GM23338 (cell line): ENCODE measurements around the gene MAP3K9. TPM values are rescaled to one million over a fixed set of nuclear protein-coding genes. Genes with fewer than 3 reads are reported as not detected.

ENCODE experiments used
- ATAC-seq: fragments of 200-7000 bp; cut with Tn5 transposase; 3 replicates; pipeline ENCODE4 v1.9.1; 2020
- DNase-seq: peaks from one replicate; pipeline ENCODE4 v3.0.0-alpha.2; 2015; ENCODE audit warnings: low spot score
- H2AFZ ChIP-seq: fragments of 200-600 bp; sonication (generic); 2 replicates; pipeline ENCODE4 v1.8.0; 2016; ENCODE audit warnings: antibody characterized with exemption, mild to moderate bottlenecking, moderate library complexity
- H3F3A ChIP-seq: fragments of 200-600 bp; sonication (generic); replicated peaks from 2 replicates; pipeline ENCODE4 v1.8.0; 2017; ENCODE audit warnings: antibody characterized with exemption, mixed run types, low read depth
- H3K27ac ChIP-seq: fragments of 200-600 bp; sonication (generic); 2 replicates; pipeline ENCODE4 v1.6.1; 2016; ENCODE audit warnings: low read depth
- H3K27me3 ChIP-seq: fragments of 200-600 bp; sonication (generic); 2 replicates; pipeline ENCODE4 v1.8.0; 2016; ENCODE audit warnings: mild to moderate bottlenecking, mixed run types, moderate library complexity; ENCODE audit not compliant: insufficient read depth
- H3K36me3 ChIP-seq: fragments of 200-600 bp; sonication (generic); 2 replicates; pipeline ENCODE4 v1.8.0; 2016; ENCODE audit warnings: mild to moderate bottlenecking; ENCODE audit not compliant: insufficient read depth
- H3K4me1 ChIP-seq: fragments of 200-600 bp; sonication (generic); 2 replicates; pipeline ENCODE4 v1.8.0; 2016; ENCODE audit warnings: mild to moderate bottlenecking, moderate library complexity; ENCODE audit not compliant: insufficient read depth
- H3K4me2 ChIP-seq: fragments of 200-600 bp; sonication (generic); 2 replicates; pipeline ENCODE4 v1.7.1; 2017; ENCODE audit warnings: mixed run types
- H3K4me3 ChIP-seq: fragments of 200-600 bp; sonication (generic); 2 replicates; pipeline ENCODE4 v1.6.1; 2016; ENCODE audit warnings: mixed run types
- H3K79me2 ChIP-seq: fragments of 200-600 bp; sonication (generic); replicated peaks from 2 replicates; pipeline ENCODE4 v1.8.0; 2017; ENCODE audit warnings: mild to moderate bottlenecking; ENCODE audit not compliant: insufficient read depth
- H3K9me2 ChIP-seq: fragments of 200-600 bp; sonication (generic); 2 replicates; pipeline ENCODE4 v1.8.0; 2017; ENCODE audit not compliant: insufficient read depth
- H4K20me1 ChIP-seq: fragments of 200-600 bp; sonication (generic); replicated peaks from 2 replicates; pipeline ENCODE4 v1.8.0; 2017; ENCODE audit warnings: mild to moderate bottlenecking; ENCODE audit not compliant: insufficient read depth
- H3K27ac Mint-ChIP-seq: 2 replicates; pipeline ENCODE4 v1.8.0; 2020; ENCODE audit warnings: inconsistent platforms, mild to moderate bottlenecking, moderate library complexity, mixed read lengths
- H3K27me3 Mint-ChIP-seq: 3 replicates; pipeline ENCODE4 v1.8.0; 2022; ENCODE audit warnings: low read depth, mild to moderate bottlenecking, moderate library complexity, mixed read lengths, inconsistent platforms; ENCODE audit not compliant: insufficient read depth, poor library complexity
- H3K36me3 Mint-ChIP-seq: 3 replicates; pipeline ENCODE4 v1.8.0; 2021; ENCODE audit warnings: low read depth, mild to moderate bottlenecking, inconsistent platforms, moderate library complexity, mixed read lengths
- H3K4me1 Mint-ChIP-seq: 3 replicates; pipeline ENCODE4 v1.8.0; 2020; ENCODE audit warnings: mild to moderate bottlenecking, inconsistent platforms, mixed read lengths
- H3K4me3 Mint-ChIP-seq: 3 replicates; pipeline ENCODE4 v1.8.0; 2021; ENCODE audit warnings: moderate library complexity, mild to moderate bottlenecking, inconsistent platforms, mixed read lengths
- H3K9me3 Mint-ChIP-seq: 3 replicates; pipeline ENCODE4 v1.8.0; 2020; ENCODE audit warnings: moderate library complexity, mild to moderate bottlenecking, inconsistent platforms, mixed read lengths
- EZH2 ChIP-seq: fragments of 200-600 bp; sonication (generic); IDR thresholded peaks from one replicate; pipeline ENCODE4 v1.8.0; 2017; ENCODE audit warnings: antibody characterized with exemption, mild to moderate bottlenecking, low read depth; ENCODE audit not compliant: unreplicated experiment
- NANOG ChIP-seq: IDR thresholded peaks from 2 replicates; pipeline ENCODE4 v1.6.1; 2016; ENCODE audit warnings: antibody characterized with exemption, borderline replicate concordance
- POLR2AphosphoS5 ChIP-seq: IDR thresholded peaks from 2 replicates; pipeline ENCODE4 v1.6.1; 2016; ENCODE audit warnings: antibody characterized with exemption, low read depth
- REST ChIP-seq: IDR thresholded peaks from one replicate; pipeline ENCODE4 v1.6.1; 2018; ENCODE audit warnings: antibody characterized with exemption; ENCODE audit not compliant: unreplicated experiment
- ZNF114 ChIP-seq: fragments of 250-450 bp; sonication (Bioruptor Pico); IDR thresholded peaks from 2 replicates; pipeline ENCODE4 v1.5.0; 2020; ENCODE audit warnings: mild to moderate bottlenecking, moderate library complexity
- ZNF462 ChIP-seq: fragments of 250-450 bp; sonication (Bioruptor Pico); IDR thresholded peaks from 2 replicates; pipeline ENCODE4 v1.5.0; 2020; ENCODE audit warnings: mild to moderate bottlenecking, moderate library complexity
- polyA plus RNA-seq: library from polyadenylated mRNA; unstranded; fragments of >200 nt; fragmentation: Nextera tagmentation; extraction: Ambion mirVana; gene quantifications from 2 replicates; pipeline ENCODE4 v1.2.1, GENCODE V29; 2016
- total RNA-seq: library from RNA; depleted of rRNA; stranded (reverse); fragments of >200 nt; shearing (Covaris generic); gene quantifications from 2 replicates; pipeline ENCODE4 v1.2.3, GENCODE V29; 2014

The MAP3K9 gene
- total and polyA plus RNA-seq, 2 experiments from 2014 or later, result 5.3 to 30.8 TPM

GRCh38 chr14:70785556-70785955 lies 23.8 kb downstream of the MAP3K9 start (continued):
- TF ChIP-seq ZNF462, result no peak

GRCh38 chr14:70784886-70785285 lies 24.4 kb downstream of the MAP3K9 start:
- Histone ChIP-seq H3F3A (no peaks in the 10 kb centered on the region), H3K4me2 (no peak overlapping the region), H3K4me1 (peaks cover 3% of the 10 kb centered on the region; the same call in 1 of the 2 replicates), H3K9me2 (no peaks in the 10 kb centered on the region), H4K20me1 (peaks cover 18% of the 10 kb centered on the region), H3K36me3 (no peaks in the 10 kb centered on the region), H2AFZ (no peak overlapping the region), H3K4me3 (no peak overlapping the region), H3K27me3 (no peaks in the 10 kb centered on the region), H3K27ac (no peak overlapping the region), H3K79me2 (peaks cover 63% of the 10 kb centered on the region)
- no peaks in the 10 kb centered on the region for H3K9me3 Mint-ChIP-seq
- no peak overlapping the region for H3K4me3 Mint-ChIP-seq
- H3K4me1 Mint-ChIP-seq, result peaks cover 5% of the 10 kb centered on the region; the same call in 2 of the 3 replicates
- no peak for DNase-seq
- no peak overlapping the region for H3K27ac Mint-ChIP-seq
- H3K27me3 Mint-ChIP-seq, result no peaks in the 10 kb centered on the region
- ATAC-seq, result no peak
- peaks cover 9% of the 10 kb centered on the region; the same call in 2 of the 3 replicates for H3K36me3 Mint-ChIP-seq
- no peak for TF ChIP-seq ZNF462
- TF ChIP-seq EZH2, result no peak
- TF ChIP-seq ZNF114 (CRISPR knock-in tag), result no peak
- TF ChIP-seq NANOG, result no peak
- no peak for TF ChIP-seq REST
- TF ChIP-seq POLR2AphosphoS5, result no peak
